UCSD-AML1 (cell line): ENCODE measurements around the gene CHST15.

ENCODE experiments used
- DNase-seq: peaks from one replicate; lab custom pipeline; 2025; ENCODE audit not compliant: unreplicated experiment; lab: John Stamatoyannopoulos, UW

CHST15 gene

DNA sequence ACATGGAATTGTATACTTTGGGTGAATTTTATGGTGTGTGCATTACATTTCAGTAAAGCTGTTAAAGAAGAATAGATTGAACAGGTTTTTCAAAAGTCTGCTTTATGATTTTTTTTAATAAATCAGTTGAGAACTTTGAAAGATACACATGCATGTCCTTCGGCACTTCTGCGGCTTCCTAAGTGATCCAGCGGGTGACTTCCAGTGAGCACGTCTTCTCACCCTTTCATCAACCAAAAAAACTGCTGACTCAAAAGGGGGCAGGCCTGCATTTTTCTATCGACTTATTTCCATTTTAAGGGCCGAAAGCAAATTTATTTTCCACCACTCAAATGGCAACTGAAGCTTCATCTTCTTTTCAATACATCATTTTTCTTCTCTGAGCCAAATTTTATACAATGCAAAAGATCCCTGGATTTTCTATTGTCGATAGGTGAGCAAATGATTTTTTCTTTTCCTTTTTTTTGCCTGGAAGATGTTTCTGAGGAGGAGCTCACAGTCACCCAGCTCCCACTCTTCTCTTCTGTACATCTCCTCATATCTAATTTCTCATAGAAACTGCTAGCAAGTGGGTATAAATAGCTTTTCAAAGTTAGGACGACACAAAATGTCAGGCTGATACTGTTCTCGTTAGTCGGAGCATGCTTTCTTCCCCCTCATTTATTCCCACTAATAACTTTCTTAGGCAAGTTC is 10.2 kb downstream of the CHST15 start:
- no peak for DNase-seq

DNA sequence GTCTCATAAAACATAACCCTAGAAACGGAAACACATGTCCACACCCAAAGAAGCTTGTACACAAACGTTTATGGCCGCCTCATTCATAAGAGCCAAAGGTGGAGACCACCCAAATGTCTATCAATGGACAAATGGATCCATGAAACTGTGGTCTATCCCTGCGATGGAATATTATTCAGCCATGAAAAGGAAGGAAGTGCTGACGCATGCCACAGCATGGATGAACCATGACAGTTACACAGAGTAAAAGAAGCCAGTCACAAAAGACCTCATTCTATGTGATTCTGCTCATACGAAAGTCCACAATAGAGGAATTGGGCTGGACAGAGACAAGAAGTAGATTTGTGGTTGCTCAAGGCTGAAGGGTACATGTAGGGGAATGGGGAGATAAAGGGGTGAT is 10.8 kb downstream of the CHST15 start:
- DNase-seq, result no peak

DNA sequence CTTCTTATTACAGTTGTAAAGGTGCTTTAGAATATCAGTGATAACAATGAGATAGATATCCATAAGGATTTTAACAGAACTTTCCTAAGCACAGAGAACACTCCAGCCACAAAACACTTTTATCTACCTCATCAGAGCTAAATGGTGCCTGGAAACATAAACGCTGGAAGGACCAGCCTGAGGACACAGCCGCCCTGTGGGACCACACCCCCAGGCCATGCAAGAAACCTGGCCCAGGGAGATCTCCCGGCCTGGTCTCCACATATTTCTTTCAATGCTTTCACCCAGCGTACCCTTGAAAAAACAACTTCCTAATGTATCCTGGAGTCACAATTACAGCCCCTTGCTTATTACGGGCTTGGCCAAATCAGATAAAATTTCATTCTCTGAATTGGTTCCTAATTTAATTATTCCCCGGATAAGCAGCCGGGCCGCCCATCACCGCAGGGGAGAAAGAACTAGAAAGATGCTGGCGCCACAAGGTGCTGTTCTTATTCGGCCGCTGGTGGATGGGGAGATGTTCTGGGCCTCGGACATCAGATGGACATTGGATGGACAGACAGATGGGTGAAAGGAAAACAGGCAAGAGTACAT is 11.8 kb downstream of the CHST15 start:
- no peak for DNase-seq

DNA sequence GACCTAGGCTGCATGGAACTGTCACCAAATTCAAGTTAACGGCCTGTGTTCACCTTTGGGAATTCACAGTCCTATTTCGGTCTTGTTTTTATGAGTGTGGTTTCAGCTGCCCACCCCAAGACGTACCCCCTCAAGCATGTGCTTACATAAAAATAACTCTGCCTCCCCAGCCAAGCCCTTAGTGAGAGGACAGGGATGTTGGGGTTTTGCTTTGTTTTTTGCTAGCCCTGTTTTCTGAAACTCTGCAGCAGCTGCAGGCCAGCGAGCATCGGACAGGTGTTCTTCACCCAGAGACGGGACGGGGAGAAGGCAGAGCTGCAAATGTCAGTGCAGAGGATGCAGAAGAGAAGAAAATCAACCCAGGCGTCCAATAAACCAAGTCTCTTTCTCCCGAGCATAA is 13.5 kb downstream of the CHST15 start:
- DNase-seq, result no peak

DNA sequence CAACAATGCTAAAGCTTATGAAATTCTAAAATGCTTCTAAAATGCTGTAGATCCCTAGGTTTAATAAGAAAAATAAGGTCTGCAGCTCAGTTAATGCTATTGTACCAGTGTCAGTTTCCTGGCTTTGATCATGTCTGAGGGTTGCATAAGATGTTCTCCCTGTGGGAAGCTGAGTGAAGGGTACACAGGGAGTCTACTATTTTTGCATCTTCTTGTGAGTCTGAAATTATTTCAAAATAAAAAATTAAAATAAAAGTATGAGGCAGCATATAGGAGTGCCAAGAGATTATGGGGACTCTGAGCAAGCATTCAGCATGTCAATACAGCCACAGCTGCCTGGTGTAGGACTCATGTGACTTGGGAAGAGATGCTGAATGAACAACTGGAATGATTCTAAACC is 14.7 kb downstream of the CHST15 start:
- DNase-seq, result no peak

DNA sequence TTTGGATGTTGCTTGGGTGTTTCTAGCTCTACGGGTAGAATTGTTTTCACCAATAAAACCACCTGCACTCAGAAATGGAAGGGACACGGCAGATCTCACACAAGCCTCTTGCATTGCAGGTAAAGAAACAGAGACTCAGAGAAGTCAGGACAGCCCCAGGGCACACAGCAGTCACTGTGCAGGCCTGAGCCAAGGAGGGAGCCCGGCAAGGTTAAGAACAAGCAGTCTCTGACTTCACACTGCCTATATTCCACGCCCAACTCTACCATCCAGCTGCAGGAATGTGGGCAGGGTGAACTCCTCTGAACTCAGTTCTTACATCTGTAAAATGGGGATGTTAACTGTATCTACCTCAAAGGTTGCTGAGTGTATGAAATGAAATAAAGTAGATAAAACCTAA is 15.4 kb downstream of the CHST15 start:
- no peak for DNase-seq

DNA sequence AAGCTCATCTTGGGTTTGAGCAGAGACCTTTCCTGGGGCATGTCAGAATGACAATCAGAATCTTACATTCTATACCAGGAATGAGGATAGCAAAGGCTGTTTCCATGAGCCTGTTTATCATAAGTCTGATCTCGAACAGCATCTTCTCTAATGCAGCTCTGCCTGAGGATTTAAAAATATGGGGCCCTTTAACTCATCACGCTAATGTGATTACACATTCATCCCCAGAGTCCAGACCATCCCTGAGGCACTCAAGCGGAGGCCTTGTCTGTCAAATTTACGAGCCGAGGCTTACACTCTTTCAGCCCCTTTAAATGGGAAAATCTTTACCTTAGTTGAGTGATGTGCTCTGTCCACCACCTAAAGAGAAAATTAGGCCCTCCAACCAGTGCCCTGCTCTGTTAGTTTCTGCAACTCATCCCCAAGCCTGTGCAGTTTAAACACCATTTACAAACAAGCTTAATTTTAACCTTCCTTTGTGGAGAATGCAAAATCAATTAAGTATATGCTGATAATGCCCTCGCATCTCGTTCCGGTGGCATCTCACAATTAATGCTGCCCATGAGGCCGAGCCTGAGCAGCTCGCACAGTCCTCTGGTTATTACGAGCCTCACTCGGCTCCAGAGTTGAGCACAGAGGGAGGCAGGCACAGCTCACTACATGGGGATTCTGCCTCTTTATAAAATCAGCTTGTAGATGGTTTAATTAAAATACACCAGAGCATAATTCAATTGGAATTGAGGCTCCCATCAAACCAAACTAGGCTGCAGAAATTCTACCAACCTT is 16.0 kb downstream of the CHST15 start:
- no peak for DNase-seq

DNA sequence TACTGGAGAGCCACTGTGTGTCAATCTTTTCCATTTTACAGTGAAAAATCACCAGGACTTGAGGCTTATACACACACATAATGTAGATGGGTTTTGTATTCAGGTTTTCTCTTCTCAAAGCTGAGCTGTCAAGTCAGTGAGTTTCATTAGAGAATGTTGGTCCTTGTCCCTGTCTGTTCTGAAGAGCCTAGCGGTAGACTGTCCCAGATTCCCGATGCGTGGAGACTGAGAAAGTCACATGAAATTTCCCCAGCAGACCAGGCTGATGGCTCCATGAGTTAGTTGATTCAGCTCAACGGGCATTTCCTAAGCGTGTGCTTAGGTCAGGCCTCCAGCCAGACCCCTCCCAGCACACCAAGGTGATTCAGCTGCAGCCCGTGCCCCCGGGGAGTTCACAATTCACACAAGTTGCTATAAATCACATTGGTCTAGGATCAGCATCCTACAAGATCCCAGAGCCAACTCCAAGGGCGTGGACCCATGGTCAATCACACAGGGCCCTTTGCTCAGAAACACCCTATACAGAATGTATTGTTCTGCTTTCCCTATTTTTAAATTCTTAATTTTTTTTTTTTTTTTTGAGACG is 17.2 kb downstream of the CHST15 start:
- no peak for DNase-seq

DNA sequence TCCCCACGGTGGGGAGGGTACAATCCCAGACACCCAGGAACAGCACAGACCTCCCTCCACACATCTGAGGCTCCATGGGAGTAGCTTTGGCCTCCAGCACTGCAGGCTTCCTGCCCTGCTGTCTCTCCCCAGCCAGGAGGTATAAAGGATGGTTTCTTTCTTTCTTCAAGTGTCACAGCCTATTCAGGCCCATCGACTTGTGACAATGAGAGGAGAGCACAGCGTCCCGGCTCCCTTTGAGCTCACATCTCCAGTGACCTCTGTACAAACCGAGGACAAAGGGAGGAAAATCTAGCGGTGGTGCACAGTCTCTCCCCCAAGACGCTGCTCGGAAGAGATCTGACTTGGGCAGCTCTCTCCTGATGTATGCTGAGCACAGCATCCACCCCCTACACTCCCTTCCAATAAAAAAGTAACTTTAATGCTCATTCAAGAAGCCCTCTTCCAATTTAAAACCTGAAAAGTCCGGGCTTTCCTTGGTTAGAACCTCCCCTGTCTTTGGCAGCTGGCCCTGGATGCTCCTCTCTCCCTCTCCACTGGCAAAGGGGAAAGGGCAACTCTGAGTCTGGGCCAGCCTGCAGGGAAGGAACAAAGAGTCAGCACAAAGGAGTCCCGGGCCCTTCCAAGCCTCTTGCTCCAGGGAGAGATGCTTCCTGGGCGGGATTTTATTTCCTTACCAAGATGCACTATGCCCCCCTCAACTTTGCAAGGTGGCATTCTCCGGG is 18.0 kb downstream of the CHST15 start:
- DNase-seq, result no peak

DNA sequence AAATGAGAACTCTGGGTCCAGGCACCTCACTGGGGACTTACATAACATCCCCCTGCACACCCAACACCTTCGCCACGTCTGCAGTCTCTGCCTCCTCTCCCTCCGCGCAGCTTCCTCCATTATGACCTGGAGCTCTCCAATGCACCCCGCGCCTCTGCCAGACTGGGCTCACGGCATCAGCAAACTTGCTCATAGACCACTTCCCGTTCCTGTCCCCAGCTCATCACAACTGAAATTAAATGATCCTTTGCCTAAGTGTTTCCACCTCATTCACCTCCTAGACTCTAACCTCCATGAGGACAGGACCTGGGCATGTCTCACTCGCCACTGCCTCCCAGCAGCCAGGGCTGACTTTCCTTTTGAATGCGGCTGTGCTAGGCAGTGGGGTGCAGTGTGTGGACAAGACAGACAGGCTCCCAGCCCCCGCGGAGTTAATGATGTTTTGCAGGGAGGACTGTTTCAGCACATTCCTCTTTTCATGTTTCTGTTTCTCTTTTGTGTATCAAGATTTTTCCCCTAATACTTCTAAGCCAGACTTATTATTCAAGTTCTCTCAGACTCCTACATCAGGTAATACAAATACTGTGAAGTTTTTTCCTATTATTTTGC is 18.8 kb downstream of the CHST15 start:
- DNase-seq, result no peak

DNA sequence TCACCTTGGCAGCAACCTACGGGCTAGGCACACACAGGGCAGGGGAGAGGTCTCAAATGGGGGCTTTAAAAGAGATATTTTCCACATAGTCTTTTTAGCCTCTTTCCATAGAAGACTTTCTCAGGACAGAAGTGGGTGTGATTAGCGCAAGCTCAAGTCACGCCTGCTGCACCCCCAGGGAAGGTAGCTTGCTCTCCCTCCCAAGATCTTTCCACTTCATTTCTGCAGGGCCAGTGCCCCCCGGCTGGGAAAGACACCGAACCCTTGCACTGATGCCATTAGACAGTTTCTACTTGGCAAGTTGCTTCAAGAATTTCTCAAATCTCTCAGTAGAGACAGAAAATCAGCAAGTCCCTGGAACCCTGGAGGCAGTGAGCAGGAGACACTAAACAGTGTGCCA is 19.4 kb downstream of the CHST15 start:
- no peak for DNase-seq

DNA sequence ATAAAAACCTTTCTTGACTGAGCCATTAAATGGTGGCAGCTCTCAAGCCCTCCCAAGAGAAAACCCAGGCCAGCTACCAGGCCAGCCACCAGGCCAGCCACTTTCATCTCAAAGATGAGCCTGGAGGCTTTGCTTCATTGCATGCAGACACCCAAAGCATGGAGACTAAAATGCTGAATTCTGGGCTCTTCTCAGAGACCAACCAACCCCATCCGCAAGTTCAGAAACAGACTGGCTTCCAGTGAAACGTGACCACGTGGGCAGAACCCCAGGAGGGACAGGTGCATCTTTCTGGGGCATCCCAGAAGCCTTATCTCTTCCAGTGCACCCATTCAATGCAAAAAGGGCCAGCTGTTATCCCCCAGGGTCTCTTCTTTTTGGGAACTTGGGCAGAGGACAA is 20.9 kb downstream of the CHST15 start:
- no peak for DNase-seq

DNA sequence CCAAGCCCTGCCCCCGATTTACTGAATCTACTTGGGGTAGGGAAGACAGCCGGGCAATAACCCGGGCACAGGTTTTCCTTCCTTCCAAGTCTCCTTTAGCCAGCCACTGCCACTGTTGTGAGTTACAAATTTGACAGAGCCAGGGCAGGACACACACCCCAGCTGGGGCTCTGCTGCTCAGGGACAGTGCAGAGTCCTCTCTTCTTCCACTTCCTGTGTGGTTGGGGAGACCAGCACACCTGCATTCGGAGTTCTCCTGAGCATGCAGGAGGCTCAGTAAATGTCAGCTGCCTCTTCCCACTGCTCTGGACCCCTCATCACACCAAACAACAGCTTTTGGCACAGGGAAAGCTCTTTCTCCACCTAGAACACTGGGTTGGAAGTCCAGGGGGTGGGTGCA is 21.3 kb downstream of the CHST15 start:
- DNase-seq, result no peak

DNA sequence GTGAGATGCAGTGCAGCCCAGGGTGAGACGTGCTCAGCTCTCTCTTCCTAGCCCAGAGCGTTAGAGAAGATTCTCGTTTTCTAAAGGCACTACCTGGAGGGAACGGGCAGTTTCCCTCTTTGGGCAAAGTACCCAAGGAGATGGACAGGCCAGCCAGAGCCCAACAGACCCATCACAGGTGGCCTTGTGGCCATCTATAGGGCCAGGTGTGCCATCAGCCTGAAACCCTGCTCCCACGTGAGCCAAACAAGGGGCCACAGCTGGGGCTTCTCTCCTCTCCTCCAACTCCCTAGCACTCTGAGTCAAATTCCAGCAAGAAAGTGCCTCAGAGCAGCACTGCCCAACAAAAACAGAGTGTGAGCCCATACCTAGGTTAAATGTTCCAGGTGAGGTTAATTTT is 22.3 kb downstream of the CHST15 start:
- DNase-seq, result no peak

DNA sequence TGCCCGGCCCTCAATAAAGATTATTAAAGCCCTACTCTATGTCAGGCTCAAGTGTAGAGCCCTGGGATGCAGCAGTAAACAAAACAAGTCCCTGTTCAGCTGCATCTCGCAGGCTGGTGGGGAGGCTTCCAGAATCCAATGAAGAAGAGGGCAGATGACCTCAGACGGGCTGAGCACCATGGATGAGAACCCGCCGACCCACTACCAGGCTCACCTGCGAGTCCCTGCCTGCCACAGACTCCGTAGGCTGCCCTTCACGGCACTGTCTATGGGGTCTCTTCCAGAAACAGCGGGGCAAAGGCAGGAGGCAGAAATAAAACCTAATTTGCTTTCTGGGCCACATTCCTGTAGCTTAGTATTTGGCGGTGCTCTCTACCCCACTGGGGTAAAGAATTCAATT is 22.7 kb downstream of the CHST15 start:
- DNase-seq, result no peak

DNA sequence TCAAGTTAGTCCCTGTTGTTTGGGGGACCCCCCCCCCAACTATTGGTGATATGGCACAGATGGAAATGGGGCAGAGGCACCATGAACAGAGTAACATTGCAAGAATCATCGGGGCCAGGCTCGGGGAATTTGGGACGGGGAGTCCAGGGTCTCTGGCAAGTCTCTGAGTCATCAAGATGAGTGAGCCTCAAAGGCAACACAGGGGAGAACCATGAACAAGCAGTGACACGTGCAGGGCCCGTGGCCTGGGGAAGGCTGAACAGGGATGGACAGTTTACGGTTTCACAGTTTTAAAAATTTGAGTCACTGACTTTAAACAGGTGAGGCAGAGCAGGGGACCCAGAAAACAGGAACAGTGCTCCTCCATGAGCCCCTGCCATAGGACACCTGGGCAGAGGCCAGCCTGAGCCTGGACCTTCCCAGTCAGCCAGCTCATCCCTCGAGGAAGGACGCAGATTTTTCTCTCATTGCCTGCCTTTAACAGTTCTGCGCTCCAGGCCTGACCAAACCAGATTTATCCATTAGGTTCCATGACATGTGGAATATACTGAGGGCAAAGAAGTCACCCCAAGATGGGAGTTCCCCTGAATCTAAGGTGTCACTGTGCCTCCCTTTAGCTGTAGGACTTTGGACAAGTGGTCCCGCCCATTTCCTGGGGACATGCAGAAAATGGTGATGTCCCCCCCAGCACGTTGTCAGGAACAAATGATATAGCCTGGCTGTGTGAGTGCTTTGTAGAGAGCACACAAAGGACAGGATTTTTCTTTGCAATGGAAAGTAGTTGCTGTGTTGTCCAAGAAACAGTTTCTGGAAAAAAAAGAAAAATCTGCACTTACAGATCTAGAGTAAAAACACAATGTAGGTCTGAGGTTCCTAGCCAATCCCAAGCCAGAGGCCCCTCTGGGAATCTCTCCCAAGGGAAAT is 23.8 kb downstream of the CHST15 start:
- no peak for DNase-seq

DNA sequence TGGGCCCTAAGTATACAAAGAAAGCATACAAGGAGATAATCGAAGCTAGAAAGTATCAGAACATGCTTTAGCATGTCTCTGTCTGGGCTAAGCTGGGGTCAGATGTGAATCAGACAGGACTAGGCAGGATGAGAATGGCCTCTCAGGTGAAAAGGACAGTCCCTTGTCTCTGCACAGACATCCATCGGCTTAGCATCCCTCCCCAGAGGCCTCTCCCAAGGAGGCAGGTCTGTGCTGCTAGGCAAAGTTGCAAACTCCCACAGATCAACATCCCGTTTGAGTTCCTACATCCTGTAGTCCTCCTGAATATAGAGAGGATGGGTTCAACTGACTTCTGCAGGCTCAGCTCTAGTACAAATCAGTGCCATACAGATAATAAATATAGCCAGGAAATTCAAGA is 24.5 kb downstream of the CHST15 start:
- DNase-seq, result no peak

DNA sequence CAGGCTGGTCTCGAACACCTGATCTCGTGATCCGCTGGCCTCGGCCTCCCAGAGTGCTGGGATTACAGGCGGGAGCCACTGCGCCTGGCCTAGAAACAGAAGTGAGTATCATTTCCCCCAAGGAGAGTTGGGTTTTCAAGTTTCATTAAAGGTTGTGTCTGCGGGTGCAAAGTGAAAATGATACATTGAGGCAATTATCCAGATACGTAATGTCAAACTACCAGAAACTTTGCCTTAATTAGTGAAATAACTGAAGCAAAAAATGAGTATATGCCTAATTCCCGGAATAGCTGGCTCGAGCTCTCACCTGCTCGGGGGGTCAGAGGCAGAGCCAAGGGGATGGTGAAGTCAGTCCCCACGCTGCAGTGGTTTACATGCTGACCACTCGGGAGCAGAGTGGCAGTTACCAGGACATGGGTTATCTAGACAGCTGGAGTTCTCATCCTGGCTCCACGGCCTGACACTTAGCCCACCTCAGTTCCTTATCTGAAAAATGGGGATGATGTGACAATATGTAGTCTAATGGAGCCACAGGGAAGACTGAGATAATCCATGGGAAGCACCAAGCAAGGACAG is 25.5 kb downstream of the CHST15 start:
- no peak for DNase-seq
